GM15510 (cell line): ENCODE data around the gene TRIM58.

Experiments
- POLR2A ChIP-seq: IDR thresholded peaks from 3 replicates; pipeline ENCODE4 v1.6.1; 2011; ENCODE audit warnings: borderline replicate concordance; ENCODE audit not compliant: insufficient read length; ENCODE audit errors: extremely low read depth

The TRIM58 gene

DNA sequence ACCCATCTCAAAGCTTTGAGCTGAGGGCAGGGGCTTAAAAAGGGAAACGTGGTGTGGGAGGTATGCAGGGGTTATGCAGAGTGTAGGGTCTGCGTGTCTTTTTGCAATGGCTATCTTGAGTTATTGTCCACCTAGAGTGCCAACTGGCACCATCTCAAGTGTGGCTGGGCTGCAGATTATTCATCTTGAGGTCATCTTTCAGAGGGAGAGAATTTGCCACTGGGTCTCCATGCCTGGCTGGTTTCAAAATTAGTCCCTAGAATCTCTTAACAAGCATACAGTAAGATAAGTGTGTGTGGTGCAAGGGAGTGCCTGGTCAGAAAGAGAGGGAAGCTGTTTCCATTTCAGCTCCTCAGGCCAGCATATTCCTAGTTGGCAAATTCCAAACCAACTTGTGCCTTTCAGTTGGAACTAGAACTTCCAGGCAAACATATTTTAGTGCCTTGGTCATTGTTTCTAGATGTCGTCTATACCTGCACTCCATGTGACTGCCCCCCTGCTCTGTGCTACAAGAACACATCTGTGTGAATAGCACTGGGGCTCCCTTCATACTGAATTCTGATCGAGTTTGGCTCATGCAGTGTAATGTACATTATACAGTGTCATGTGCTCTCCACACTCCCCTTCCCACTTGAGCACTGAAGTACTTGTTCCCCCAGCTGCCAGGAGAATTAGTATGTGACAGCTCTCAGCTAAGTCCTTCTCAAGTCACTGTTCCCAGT, 58.1 kb downstream of the TRIM58 start:
- no peak for TF ChIP-seq POLR2A

DNA sequence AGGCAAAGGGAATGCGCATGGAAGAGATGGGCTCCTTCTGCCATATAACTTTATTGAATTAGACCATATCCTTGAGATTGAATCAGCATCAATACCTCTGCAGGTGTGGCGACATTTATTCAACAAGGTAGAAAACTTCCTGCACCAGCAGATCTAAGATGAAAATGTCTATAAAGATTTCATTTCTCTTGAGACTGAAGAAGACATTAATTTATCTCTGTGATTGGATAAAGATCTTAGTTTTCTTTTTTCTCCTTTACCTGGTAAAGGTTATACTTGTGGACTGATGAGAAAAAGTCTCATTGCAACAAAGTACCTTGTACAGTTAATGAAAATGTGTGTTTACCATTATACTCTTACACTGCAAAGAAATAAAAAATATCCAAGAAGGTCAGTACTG, 63.0 kb downstream of the TRIM58 start, which contains the start of gene OR2T8:
Gene OR2T8, plus strand, starts transcription at position 301 of the 400 bp plus-strand sequence. CDS start 766 bp downstream, outside the sequence.
- TF ChIP-seq POLR2A, result no peak

DNA sequence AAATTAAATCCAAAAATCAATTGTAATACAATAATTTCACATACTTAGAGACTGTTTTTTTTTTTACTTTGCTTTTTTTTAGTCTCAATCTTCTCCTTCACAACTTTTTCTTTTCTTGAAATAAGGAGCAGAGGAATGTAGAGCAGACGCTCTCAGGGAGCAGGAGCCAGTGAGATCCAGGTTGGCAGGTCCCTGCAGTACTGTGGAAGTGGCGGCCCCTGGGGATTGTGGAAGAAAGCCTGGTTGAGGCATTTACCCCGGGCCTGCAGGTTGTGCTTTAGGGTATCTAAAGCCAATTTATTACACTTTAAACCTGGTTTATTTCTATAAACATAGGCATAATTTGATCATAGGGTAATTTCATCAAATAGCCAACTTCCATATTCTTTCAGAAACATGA, 67.0 kb downstream of the TRIM58 start:
- TF ChIP-seq POLR2A, result no peak

DNA sequence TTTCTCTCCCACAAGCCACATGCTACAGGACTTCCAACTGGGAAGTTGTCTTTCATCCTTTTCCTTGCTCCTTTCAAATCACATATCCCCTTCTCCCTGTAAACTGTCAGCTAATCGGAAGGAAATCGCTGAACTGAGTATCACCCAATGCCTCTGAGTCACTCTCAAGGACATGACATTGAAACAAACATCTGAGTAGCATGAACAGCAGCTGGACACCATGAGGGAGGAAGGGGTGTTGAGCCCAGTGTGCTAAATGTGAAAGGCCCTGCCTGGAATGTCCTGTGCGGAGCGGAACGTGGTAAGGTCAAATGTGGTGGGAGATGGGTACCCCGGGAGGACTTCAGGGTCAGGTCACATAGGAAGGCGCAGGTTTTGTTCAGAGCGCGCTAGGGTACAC, 67.9 kb downstream of the TRIM58 start, which contains the start of gene OR2AJ1:
Gene OR2AJ1, plus strand, starts transcription at position 22 of the 400 bp plus-strand sequence. CDS start 8,880 bp downstream, outside the sequence.
- no peak for TF ChIP-seq POLR2A
